Neural cell (in vitro differentiated cells): ENCODE results near the gene IL17RB.

ENCODE experiments used
- EZH2 ChIP-seq: fragments of 200-600, 300-800 bp; shearing (Covaris generic), sonication (generic); IDR thresholded peaks from 2 replicates; pipeline ENCODE4 v1.6.1; 2014; ENCODE audit warnings: antibody characterized with exemption, low read length, borderline replicate concordance, mild to moderate bottlenecking; ENCODE audit not compliant: insufficient read depth, poor library complexity, severe bottlenecking
- POLR2AphosphoS5 ChIP-seq: IDR thresholded peaks from 2 replicates; pipeline ENCODE4 v1.6.1; 2012
- SMC3 ChIP-seq: fragments of 450-650 bp; conservative IDR thresholded peaks from 2 replicates; pipeline ENCODE4 v1.6.1; 2014; ENCODE audit warnings: antibody characterized with exemption, mild to moderate bottlenecking, moderate library complexity; ENCODE audit not compliant: poor library complexity
- TF ChIP-seq, protein P1 (sequence below): fragments of 450-650 bp; IDR thresholded peaks from 2 replicates; pipeline ENCODE4 v1.5.1; 2014; ENCODE audit warnings: antibody characterized with exemption, mild to moderate bottlenecking, moderate library complexity; ENCODE audit not compliant: poor library complexity, severe bottlenecking

DNA sequence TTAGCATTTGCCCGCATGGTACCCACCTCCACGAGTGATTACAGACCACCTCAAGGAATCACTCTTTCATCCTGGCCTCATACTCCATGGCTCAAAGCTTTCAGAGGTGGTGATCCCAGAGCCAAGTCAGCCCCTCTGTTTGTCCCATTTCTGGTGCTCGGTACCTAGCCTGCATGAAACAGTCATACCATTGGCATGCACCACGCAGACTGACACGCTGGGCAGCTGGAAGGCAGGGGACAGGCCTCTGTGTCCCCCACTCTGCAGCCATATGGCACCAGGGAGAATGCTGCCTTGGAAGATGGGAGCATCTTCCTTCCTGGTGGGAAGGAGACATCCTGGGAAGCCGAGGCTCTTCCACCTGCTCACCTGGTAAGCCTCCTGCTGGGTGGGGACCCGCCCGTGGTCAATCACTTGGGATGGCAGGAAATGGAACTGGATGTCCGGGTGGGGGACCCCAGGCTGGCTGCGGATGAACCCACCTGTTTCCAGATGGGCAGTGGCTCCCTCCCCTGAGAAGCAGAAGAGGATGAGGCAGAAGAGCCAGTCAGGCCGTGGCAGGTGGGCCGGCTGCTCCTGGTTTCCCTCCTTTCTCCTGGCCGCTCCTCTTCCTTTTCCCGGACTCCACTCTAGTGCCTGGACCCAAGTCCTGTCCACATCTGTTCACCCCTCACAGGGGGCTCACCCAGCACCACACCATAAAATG is 27.1 kb upstream of the IL17RB start:
- TF ChIP-seq, protein P1, sequence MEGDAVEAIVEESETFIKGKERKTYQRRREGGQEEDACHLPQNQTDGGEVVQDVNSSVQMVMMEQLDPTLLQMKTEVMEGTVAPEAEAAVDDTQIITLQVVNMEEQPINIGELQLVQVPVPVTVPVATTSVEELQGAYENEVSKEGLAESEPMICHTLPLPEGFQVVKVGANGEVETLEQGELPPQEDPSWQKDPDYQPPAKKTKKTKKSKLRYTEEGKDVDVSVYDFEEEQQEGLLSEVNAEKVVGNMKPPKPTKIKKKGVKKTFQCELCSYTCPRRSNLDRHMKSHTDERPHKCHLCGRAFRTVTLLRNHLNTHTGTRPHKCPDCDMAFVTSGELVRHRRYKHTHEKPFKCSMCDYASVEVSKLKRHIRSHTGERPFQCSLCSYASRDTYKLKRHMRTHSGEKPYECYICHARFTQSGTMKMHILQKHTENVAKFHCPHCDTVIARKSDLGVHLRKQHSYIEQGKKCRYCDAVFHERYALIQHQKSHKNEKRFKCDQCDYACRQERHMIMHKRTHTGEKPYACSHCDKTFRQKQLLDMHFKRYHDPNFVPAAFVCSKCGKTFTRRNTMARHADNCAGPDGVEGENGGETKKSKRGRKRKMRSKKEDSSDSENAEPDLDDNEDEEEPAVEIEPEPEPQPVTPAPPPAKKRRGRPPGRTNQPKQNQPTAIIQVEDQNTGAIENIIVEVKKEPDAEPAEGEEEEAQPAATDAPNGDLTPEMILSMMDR, result no peak
- TF ChIP-seq SMC3 (no peak), POLR2AphosphoS5 (no peak), EZH2 (no peak)
